ENCODE measurements around the gene NINL. TPM values are rescaled to one million over a fixed set of nuclear protein-coding genes. Genes with fewer than 3 reads are reported as not detected.

Gene NINL
- total RNA-seq, 2 donors from 2014 or later, result 4.8 to 5.2 TPM

DNA sequence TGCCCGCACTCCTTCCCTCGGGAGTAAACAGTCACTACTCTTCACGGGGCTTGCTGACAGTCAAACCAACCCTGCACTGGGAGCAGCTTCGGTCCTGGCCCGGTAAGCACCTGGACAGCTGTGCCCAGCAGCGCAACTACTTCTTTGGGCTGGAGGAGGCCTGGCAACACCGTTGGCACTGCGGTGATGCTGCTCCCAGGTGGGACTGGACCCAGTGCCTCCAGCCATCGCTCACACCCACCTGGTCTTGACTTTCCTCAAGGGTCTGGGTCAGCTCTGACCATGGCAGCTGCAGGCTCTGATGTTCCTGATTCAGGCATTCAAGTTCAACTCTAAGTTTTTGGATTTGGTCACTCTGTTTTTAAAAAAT is 124.1 kb downstream of the NINL start:
- Mint-ChIP-seq H3K36me3 (ENCODE audit: insufficient read depth in 2 of 2) (no peaks in the 10 kb centered on the region), H3K27me3 (ENCODE audit: low read depth) (no peaks in the 10 kb centered on the region), H3K27ac (no peak overlapping the region), H3K4me3 (no peak overlapping the region), H3K9me3 (no peaks in the 10 kb centered on the region), H3K4me1 (ENCODE audit: low read depth) (no peaks in the 10 kb centered on the region)
- DNase-seq, result no peak
- ATAC-seq (replicated peaks in 1 of 2), result no peak

DNA sequence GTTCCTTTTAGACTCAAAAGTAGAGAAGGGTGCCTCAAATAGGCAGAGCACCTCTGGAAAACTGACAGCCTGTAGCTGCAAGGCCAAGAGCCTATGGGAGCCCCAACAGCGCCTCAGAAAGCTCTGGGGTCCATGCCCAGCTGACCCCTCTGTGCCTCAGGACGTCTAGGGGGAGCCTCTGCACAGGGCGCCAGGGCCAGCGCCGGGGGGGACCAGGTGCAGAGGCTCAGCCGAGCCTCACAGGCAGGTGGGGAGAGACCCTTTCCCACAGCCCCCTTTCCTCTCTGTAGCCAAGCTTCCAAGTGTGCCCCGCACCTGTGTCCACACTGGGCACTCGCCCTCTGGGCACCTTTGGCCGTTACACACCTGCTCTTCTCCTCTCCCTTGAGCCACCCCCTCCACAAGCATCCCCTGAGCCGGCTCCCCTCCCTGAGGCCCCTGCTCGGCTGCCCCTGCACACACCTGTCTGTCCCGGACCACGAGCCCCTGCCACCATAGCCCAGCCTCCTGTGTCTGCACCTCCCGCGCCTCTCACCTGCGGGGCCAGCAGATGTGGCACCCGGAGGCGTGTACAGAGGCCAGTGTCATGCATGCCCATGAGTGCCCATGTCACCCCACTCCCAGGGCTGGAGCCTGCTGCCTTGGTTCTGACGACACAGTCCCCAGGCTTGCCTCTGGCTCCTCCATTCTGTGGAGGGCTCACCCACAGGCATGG is 124.6 kb downstream of the NINL start:
- Mint-ChIP-seq H3K36me3 (ENCODE audit: insufficient read depth in 2 of 2) (no peaks in the 10 kb centered on the region), H3K4me1 (ENCODE audit: low read depth) (no peaks in the 10 kb centered on the region)

GRCh38 chr20:25459916-25460535 is 125.3 kb downstream of the NINL start:
- DNase-seq (no peak), ATAC-seq (replicated peaks in 1 of 2) (no peak)
- H3K9me3 Mint-ChIP-seq, result no peaks in the 10 kb centered on the region
- no peaks in the 10 kb centered on the region for H3K36me3 Mint-ChIP-seq (ENCODE audit: insufficient read depth in 2 of 2)
- no peaks in the 10 kb centered on the region for H3K4me1 Mint-ChIP-seq (ENCODE audit: low read depth)
- no peak overlapping the region for H3K27ac Mint-ChIP-seq
- H3K27me3 Mint-ChIP-seq (ENCODE audit: low read depth), result no peaks in the 10 kb centered on the region
- no peak overlapping the region for H3K4me3 Mint-ChIP-seq

More for the DNA sequence above, 124.6 kb downstream of the NINL start:
- Mint-ChIP-seq H3K9me3 (no peaks in the 10 kb centered on the region), H3K27me3 (ENCODE audit: low read depth) (no peaks in the 10 kb centered on the region), H3K27ac (no peak overlapping the region), H3K4me3 (no peak overlapping the region)
- ATAC-seq (replicated peaks in 1 of 2) (no peak), DNase-seq (no peak)

GRCh38 chr20:25459111-25459830 is 126.1 kb downstream of the NINL start:
- H3K4me1 Mint-ChIP-seq (ENCODE audit: low read depth), result no peaks in the 10 kb centered on the region
- H3K27ac Mint-ChIP-seq, result no peak overlapping the region
- ATAC-seq (replicated peaks in 1 of 2) (no peak), DNase-seq (no peak)
- no peaks in the 10 kb centered on the region for H3K9me3 Mint-ChIP-seq
- H3K36me3 Mint-ChIP-seq (ENCODE audit: insufficient read depth in 2 of 2), result no peaks in the 10 kb centered on the region
- no peaks in the 10 kb centered on the region for H3K27me3 Mint-ChIP-seq (ENCODE audit: low read depth)
- H3K4me3 Mint-ChIP-seq, result no peak overlapping the region

GRCh38 chr20:25457886-25458680 is 127.2 kb downstream of the NINL start:
- ATAC-seq (replicated peaks in 1 of 2) (peak in 1 of 2 donors; percentile 16), DNase-seq (no peak)
- H3K36me3 Mint-ChIP-seq (ENCODE audit: insufficient read depth in 2 of 2), result no peaks in the 10 kb centered on the region
- H3K9me3 Mint-ChIP-seq, result no peaks in the 10 kb centered on the region
- no peak overlapping the region for H3K4me3 Mint-ChIP-seq
- H3K27ac Mint-ChIP-seq, result no peak overlapping the region
- no peaks in the 10 kb centered on the region for H3K27me3 Mint-ChIP-seq (ENCODE audit: low read depth)
- no peaks in the 10 kb centered on the region for H3K4me1 Mint-ChIP-seq (ENCODE audit: low read depth)

DNA sequence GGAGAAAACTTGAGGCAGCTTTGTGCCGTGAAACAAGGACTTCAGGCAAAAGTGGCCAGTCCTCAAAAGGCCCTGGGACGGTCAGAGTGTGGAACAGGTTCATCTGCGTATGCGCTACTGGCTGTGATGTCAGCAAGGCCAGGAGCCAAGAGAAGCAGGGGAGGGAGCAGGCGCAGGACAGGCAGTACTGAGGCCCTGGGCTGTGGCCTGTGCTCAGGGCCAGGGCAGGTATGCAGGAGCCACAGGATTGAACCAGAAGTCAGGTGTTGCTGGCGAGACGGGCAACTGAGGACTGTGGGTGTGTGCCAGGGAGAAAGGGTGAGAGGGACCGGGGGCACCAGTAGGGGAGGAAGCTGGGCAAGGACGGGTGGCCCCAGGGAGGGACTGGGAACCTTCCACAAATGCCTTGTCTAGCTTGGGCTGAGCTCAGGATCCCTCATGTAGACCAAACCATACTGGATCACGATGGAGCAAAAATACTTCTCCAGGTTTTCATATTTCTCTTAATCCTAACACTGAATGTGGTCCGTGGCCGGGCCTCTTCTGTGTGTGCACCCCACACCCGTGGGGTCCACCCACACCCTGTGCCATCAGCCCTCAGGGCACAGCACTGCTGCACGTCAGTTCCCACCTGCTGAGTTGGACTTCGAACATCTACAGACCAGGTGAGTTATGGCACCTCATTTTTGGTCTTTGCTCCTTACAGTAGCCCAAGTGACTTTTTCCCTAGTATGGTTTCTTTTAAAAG is 131.0 kb downstream of the NINL start:
- no peaks in the 10 kb centered on the region for H3K36me3 Mint-ChIP-seq (ENCODE audit: insufficient read depth in 2 of 2)
- no peaks in the 10 kb centered on the region for H3K4me1 Mint-ChIP-seq (ENCODE audit: low read depth)
- H3K27me3 Mint-ChIP-seq (ENCODE audit: low read depth), result no peaks in the 10 kb centered on the region

DNA sequence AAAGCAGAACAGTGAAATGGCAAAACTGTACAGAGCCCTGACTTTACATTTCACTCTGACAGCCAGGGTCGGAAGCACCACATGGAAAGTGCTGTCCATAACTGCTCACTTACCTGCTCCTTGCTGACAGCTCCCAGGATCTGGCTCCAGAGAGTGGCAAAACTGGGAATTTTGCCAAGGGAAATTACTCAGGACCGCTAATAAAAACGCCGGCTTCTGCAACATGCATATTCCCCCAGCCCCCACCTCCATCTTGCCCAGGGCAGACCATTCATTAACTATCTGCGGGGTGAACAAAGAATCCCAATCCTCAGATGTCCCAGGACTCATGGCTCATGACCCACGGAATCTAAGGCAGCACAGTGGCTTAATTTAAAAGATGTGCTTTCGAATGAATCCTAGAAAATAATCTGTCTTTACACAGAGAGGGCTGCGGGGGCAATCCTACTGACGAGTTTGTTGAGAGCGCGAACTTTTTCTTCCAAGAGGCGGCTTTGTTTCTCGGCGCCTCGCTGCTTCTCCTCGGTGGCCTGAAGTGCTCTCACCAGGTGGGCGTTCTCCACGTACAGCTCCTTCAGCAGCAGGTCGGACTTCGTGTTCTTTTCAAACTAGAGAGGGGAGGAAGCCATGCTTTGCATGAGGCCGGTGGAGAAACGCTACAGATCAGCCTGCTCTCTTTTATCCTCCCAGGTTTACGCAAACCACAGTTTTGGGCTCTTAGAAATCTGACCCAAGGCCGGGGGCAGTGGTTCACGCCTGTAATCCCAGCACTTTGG is 132.1 kb downstream of the NINL start:
- peaks cover 6 to 7% of the 10 kb centered on the region in 2 donors for H3K36me3 Mint-ChIP-seq (ENCODE audit: insufficient read depth in 2 of 2)
- H3K4me3 Mint-ChIP-seq, result no peak overlapping the region
- H3K27ac Mint-ChIP-seq, result no peak overlapping the region
- no peaks in the 10 kb centered on the region for H3K27me3 Mint-ChIP-seq (ENCODE audit: low read depth)
- no peaks in the 10 kb centered on the region for H3K4me1 Mint-ChIP-seq (ENCODE audit: low read depth)
- no peaks in the 10 kb centered on the region for H3K9me3 Mint-ChIP-seq
- no peak for ATAC-seq (replicated peaks in 1 of 2)
- no peak for DNase-seq

More for the DNA sequence above, 131.0 kb downstream of the NINL start:
- Mint-ChIP-seq H3K27ac (no peak overlapping the region), H3K9me3 (no peaks in the 10 kb centered on the region), H3K4me3 (no peak overlapping the region)
- DNase-seq (no peak), ATAC-seq (replicated peaks in 1 of 2) (no peak)

DNA sequence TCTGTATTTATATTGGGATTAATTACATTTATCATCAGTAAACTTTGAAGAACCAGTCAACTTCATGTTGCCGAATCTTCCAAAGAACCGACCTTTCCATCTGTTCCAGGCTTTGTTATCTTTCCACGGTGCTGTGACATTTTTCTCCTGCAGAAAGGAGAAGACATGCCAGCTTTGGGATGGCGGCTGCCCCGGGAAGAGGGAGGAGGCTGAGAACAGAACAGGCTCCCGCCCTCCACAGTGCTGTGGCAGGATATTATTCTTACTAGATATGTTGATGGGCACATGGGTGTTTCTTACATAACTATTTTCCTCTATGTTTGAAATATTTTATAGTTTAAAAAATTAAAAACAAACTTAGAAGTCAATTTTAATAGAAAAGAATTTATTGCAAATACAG is 133.0 kb downstream of the NINL start:
- H3K9me3 Mint-ChIP-seq, result no peaks in the 10 kb centered on the region
- no peaks in the 10 kb centered on the region for H3K4me1 Mint-ChIP-seq (ENCODE audit: low read depth)
- H3K36me3 Mint-ChIP-seq (ENCODE audit: insufficient read depth in 2 of 2), result peaks cover 8 to 12% of the 10 kb centered on the region in 2 donors

DNA sequence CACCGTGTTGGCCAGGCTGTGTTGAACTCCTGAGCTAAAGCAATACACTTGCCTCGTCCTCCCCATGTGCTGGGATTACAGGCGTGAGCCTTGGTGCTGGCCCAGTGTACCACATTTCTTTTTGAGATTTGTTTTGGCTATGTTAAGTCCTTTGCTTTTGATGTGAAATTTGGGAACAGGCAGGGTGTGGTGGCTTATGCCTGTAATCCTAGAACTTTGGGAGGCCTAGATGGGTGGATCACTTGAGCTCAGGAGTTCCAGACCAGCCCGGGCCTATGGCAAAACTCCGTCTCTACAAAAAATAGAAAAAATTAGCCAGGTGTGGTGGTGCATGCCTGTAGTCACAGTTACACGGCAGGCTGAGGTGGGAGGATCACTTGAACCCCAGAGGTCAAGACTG is 137.7 kb downstream of the NINL start:
- peaks cover 12 to 40% of the 10 kb centered on the region in 2 donors for H3K36me3 Mint-ChIP-seq (ENCODE audit: insufficient read depth in 2 of 2)
- H3K4me3 Mint-ChIP-seq, result no peak overlapping the region
- no peaks in the 10 kb centered on the region for H3K4me1 Mint-ChIP-seq (ENCODE audit: low read depth)
- DNase-seq (no peak), ATAC-seq (replicated peaks in 1 of 2) (no peak)
- H3K27me3 Mint-ChIP-seq (ENCODE audit: low read depth), result no peaks in the 10 kb centered on the region
- H3K27ac Mint-ChIP-seq, result no peak overlapping the region
- no peaks in the 10 kb centered on the region for H3K9me3 Mint-ChIP-seq

More for the DNA sequence above, 133.0 kb downstream of the NINL start:
- ATAC-seq (replicated peaks in 1 of 2) (no peak), DNase-seq (no peak)
- no peaks in the 10 kb centered on the region for H3K27me3 Mint-ChIP-seq (ENCODE audit: low read depth)
- no peak overlapping the region for H3K27ac Mint-ChIP-seq
- H3K4me3 Mint-ChIP-seq, result no peak overlapping the region

- Mint-ChIP-seq H3K27me3 (ENCODE audit: low read depth) (no peaks in the 10 kb centered on the region), H3K4me1 (ENCODE audit: low read depth) (no peaks in the 10 kb centered on the region), H3K36me3 (ENCODE audit: insufficient read depth in 2 of 2) (peaks cover 12 to 48% of the 10 kb centered on the region in 2 donors), H3K4me3 (no peak overlapping the region), H3K27ac (no peak overlapping the region), H3K9me3 (no peaks in the 10 kb centered on the region)
- DNase-seq (no peak), ATAC-seq (replicated peaks in 1 of 2) (no peak)
Observed at GRCh38 chr20:25444556-25444955, 140.8 kb downstream of the NINL start.

- ATAC-seq (replicated peaks in 1 of 2) (no peak), DNase-seq (no peak)
- H3K27me3 Mint-ChIP-seq (ENCODE audit: low read depth), result no peaks in the 10 kb centered on the region
- H3K36me3 Mint-ChIP-seq (ENCODE audit: insufficient read depth in 2 of 2), result peaks cover 3 to 29% of the 10 kb centered on the region in 2 donors
- no peaks in the 10 kb centered on the region for H3K9me3 Mint-ChIP-seq
- no peak overlapping the region for H3K27ac Mint-ChIP-seq
- no peaks in the 10 kb centered on the region for H3K4me1 Mint-ChIP-seq (ENCODE audit: low read depth)
- H3K4me3 Mint-ChIP-seq, result no peak overlapping the region
Observed at GRCh38 chr20:25439328-25439727, 146.0 kb downstream of the NINL start.

DNA sequence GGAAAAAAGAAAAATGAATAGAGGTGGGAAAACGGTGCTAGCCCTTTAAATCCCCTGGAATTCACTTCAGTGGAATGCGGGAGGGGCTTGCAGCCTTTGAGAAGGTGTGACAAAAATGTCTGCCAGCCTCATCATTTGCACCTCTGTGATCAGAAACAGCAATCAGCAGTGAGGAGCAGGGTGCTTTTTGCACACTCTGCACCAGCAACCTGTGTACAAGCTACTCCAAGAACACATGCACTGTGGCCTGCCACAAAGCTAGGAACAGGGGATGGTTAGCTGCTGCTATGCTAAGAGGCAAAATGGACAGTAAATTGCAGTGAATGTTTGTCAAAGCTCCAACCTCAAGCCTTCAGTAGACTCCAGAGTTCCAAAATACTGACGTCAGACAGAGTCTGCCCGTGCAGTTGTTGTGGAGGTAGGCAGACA is 148.2 kb downstream of the NINL start:
- ATAC-seq (replicated peaks in 1 of 2), result no peak

More for the DNA sequence above, 148.2 kb downstream of the NINL start:
- Mint-ChIP-seq H3K4me3 (no peak overlapping the region), H3K9me3 (no peaks in the 10 kb centered on the region), H3K27ac (no peak overlapping the region), H3K27me3 (ENCODE audit: low read depth) (no peaks in the 10 kb centered on the region), H3K4me1 (ENCODE audit: low read depth) (no peaks in the 10 kb centered on the region), H3K36me3 (ENCODE audit: insufficient read depth in 2 of 2) (peaks cover 3 to 28% of the 10 kb centered on the region in 2 donors)
- DNase-seq, result no peak
